Effector CD4-positive, alpha-beta T cell (primary cell): ENCODE measurements around the gene PARVA.

Source experiments
- DNase-seq: peaks from one replicate; pipeline ENCODE4 v3.0.0-alpha.2; 2020

The PARVA gene

GRCh38 chr11:12560362-12560761 lies 183.0 kb downstream of the PARVA start:
- DNase-seq: no peak

GRCh38 chr11:12560861-12561260 lies 183.5 kb downstream of the PARVA start:
- no peak for DNase-seq

- no peak for DNase-seq
These were observed 186.6 kb downstream of the PARVA start for GRCh38 chr11:12564012-12564411.

- DNase-seq: no peak
These were observed 188.0 kb downstream of the PARVA start for GRCh38 chr11:12565406-12565805.

GRCh38 chr11:12567746-12568460 lies 190.5 kb downstream of the PARVA start:
- no peak for DNase-seq

- DNase-seq: no peak
These were observed 192.4 kb downstream of the PARVA start for GRCh38 chr11:12569499-12570425.

GRCh38 chr11:12573707-12574485 lies 196.5 kb downstream of the PARVA start:
- no peak for DNase-seq

- no peak for DNase-seq
These were observed 200.6 kb downstream of the PARVA start for GRCh38 chr11:12577725-12578644.

GRCh38 chr11:12581416-12581815 lies 204.0 kb downstream of the PARVA start:
- no peak for DNase-seq

- no peak for DNase-seq
These were observed 204.6 kb downstream of the PARVA start for GRCh38 chr11:12581923-12582322.
